ENCODE data around the gene SLMAP. TPM values are rescaled to one million over a fixed set of nuclear protein-coding genes. Genes with fewer than 3 reads are reported as not detected.

The SLMAP gene
- total and polyA plus RNA-seq, 2 of the 4 experiments (the other 2 are of a cell fraction): 15.5 to 26.5 TPM

DNA sequence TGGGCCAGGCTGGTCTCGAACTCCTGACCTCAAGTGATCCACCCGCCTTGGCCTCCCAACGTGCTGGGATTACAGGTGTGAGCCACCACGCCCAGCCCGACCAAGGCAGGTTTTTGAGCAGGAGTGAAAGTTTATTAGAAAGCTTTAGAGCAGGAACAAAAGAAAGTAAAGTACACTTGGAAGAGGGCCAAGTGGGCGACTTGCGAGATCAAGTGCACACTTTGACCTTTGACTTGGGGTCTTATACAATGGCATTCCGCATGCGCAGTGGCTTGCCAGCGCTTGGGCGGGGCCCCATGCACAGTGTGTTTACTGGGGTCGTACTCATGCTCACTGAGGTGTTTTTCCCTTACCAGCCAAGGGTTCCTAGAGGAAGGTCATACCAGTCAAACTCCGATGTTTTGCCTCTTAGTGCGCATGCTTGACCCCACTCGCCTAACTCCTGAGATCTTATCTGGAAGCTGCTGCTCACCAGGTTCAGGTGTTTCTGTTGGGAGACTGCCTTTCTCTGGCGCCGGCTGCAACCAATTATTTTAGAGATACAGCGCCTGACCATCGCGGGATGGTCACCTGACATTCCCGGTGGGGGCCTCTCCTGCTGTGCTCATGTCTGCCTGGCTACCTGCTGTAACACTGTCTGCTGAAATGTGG lies 205.2 kb downstream of the SLMAP start:
- no peak overlapping the region for H2BK5ac ChIP-seq (ENCODE audit: low read depth, low read length, poor library complexity, severe bottlenecking)
- H2AK5ac ChIP-seq (ENCODE audit: low read depth, low read length): peak overlapping the region; percentile 50; the same call in 1 of the 2 replicates
- peaks cover 3% of the 10 kb centered on the region for H3K4me1 ChIP-seq (ENCODE audit: control insufficient read depth, insufficient read depth, low read length)
- dilution Hi-C loops (cut with HindIII; ENCODE audit: low sequenced_read_pairs, unreplicated experiment) (no loop called here), in situ Hi-C loops (cut with MboI; ENCODE audit: low sequenced_read_pairs) (no loop called here), intact Hi-C loops (cut with micrococcal nuclease) (loop anchor here (5.0 kb wide), 3 partner anchors 46 to 341 kb away; partner anchors contain the start of gene FLNB)
- H3K23ac ChIP-seq (ENCODE audit: low read depth, low read length): no peak overlapping the region
- peaks cover 12% of the 10 kb centered on the region; the same call in 1 of the 2 replicates for H3K9me1 ChIP-seq (ENCODE audit: insufficient read depth, low read length)
- H3K56ac ChIP-seq (ENCODE audit: extremely low read depth, insufficient read depth, low read length): no peak overlapping the region
- no peak overlapping the region for H4K8ac ChIP-seq (ENCODE audit: low read depth in 2 of 2, low read length in 2 of 2)
- BruUV-seq (replicated peaks): no TSS peak
- H2BK15ac ChIP-seq (ENCODE audit: low read depth, low read length): no peak overlapping the region
- H2BK20ac ChIP-seq (ENCODE audit: low read depth, low read length): no peak overlapping the region
- H3K4me3 ChIP-seq (ENCODE audit: insufficient read depth, low read depth, low read length): no peak overlapping the region
- no peaks in the 10 kb centered on the region for H3K9me3 ChIP-seq (ENCODE audit: control insufficient read depth, insufficient read depth, low read length)
- no peaks in the 10 kb centered on the region for H4K20me1 ChIP-seq (ENCODE audit: insufficient read depth, low read length)
- DNase-seq (no peak), ATAC-seq (ENCODE audit: low read depth) (no peak)
- no peak overlapping the region for H2BK120ac ChIP-seq (ENCODE audit: low read depth, low read length)
- ChIA-PET POLR2A (ENCODE audit: unreplicated experiment) (no interaction called here), CTCF (interaction anchor here (1.0 to 1.2 kb wide), 4 partner anchors 11 to 256 kb away, joined by 3 read pairs; no protein-coding TSS in a partner anchor)
- no peaks in the 10 kb centered on the region for H3K36me3 ChIP-seq (ENCODE audit: control insufficient read depth, insufficient read depth, low read length)
- H2AK9ac ChIP-seq (replicated peaks; ENCODE audit: low read depth, low read length, poor library complexity): no peak overlapping the region
- H3K4me2 ChIP-seq (ENCODE audit: low read depth, low read length): no peak overlapping the region
- H4K5ac ChIP-seq (ENCODE audit: low read depth, low read length): no peak overlapping the region
- no peak overlapping the region; the same call in 1 of the 2 replicates for H4K91ac ChIP-seq (ENCODE audit: insufficient read depth, low read depth, low read length)
- H3K79me1 ChIP-seq (ENCODE audit: low read depth in 1 of 2, low read length in 2 of 2): 0 out of 4 replicates have a peak, but pooled peaks cover 0 to 2% of the 10 kb centered on the region in 2 experiments
- no peak overlapping the region for H2AFZ ChIP-seq (replicated peaks; ENCODE audit: low read length, poor library complexity)
- H3K27ac ChIP-seq (ENCODE audit: insufficient read depth, low read length): no peak overlapping the region
- no peak overlapping the region for H3K4ac ChIP-seq (ENCODE audit: low read depth, low read length)
- H3K27me3 ChIP-seq (ENCODE audit: control insufficient read depth, insufficient read depth, low read length): no peaks in the 10 kb centered on the region
- H3K9ac ChIP-seq (ENCODE audit: low read depth, low read length): no peak overlapping the region
- H3K14ac ChIP-seq (replicated peaks; ENCODE audit: low read depth, low read length): no peak overlapping the region
- no peak for TF ChIP-seq MAFK (IDR thresholded peaks at IDR 0.05; ENCODE audit: low read depth, low read length)
- 82% methylated on average over 11 of the region's 21 CpGs; no CpG with 5 or more reads in 1 of the 2 experiments for WGBS, 2 experiments (ENCODE audit: extremely low coverage in 2 of 2, insufficient read length in 1 of 2)
- no peak overlapping the region for H3K18ac ChIP-seq (ENCODE audit: low read depth, low read length)
